HG02938 (cell line): ENCODE results near the gene DCLK3.
A peak's percentile ranks its signal among the peaks of the same experiment; 100 is the strongest.

Experiments
- ATAC-seq: cut with Tn5 transposase; IDR thresholded peaks from one replicate; pipeline ENCODE4 v1.9.1; 2021; ENCODE audit warnings: mild to moderate bottlenecking, moderate library complexity; ENCODE audit not compliant: unreplicated experiment

The DCLK3 gene

DNA sequence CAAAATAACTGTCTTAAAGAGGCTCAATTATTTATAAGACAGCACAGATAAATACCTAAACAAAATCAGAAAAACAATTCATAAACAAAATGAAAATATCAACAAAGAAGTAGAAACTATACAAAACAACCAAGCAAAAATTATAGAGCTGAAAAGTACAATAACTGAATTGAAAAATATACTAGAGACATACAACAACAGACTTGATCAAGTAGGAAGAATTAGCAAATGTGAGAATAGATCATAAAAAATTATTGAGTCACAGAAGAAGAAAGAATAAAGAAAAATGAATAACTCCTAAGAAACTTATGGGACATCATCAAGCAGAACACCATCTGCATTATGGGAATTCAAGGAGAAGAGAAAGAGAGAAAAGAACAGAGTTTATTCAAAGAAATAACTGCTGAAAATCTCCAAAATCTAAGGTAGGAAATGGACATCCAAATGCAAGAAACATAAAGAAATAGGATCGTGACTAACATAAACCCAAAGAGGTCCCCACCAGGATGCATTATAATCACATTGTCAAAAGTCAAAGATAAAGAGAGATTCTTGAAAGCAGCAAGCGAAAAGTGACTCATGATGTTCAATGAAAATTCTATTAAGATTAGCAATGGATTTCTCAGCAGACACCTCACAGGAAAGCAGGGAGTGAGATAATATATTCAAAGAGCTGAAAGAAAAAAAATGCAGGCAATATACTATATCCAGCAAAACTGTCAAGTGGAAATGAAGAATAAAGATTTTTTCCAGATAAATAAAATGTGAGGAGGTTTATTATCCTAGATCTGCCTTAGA is 85.9 kb downstream of the DCLK3 start:
- ATAC-seq: no peak

DNA sequence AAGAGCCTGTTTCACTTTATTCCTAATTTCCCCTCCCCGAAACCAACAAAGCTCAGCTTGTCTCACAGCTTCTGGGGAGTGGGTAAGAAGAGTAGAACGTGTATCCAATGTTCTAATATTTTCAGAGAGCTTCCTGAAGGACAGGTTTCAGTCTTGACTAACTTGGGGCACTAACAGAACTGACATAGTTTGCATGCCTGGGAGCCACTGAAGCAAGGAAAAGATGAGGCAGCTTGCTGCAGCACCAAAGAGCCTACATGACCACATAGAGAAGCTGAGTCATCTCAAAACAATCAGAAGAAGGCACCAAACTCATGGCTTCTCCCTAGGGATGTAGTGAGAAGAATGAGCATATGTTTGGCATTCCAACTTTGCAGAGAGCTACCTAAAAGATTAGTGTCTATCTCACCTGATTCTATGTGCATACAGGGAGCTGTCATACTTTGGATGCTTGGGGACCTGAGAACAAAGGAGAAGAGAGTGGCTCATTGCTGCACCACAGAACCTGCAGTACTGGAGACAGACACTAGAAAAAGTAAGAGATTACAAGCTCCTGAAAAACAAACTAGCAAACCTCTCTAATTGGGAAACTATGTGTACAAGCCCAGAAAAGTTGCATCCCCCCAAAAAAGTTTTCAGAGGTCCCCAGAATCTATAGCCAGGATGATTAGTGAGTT is 86.9 kb downstream of the DCLK3 start:
- peak; percentile 79 for ATAC-seq

DNA sequence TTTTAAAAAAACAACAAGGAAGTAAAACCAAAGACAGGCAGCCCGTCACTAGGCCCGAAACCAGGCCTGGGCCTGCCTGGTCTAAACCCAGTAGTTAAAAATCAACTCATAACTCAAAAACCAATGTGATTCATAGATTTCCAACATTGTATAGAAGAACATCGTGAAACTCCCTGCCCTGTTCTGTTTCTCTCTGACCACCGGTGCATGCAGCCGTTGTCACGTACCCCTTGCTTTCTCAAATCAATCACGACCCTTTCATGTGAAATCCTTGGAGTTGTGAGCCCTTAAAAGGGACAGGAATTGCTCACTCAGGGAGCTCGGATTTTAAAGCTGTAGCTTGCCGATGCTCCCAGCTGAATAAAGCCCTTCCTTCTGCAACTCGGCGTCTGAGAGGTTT is 89.5 kb downstream of the DCLK3 start:
- ATAC-seq: no peak

DNA sequence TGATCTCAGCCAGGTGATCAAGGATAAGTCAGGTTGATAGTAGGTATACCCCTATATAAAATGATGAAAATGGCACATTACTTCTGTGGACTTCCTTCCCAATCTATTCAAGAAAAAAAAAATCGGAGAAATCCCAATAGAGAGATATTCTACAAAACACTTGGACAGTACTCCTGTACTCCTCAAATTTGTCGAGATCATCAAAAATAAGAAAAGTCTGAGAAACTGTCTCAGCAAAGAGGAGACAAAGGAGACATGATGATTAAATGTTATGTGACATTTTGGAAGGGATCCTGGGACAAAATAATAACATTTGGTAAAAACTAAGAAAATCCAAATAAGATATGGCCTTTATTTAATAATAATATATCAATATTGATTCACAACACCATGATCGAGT is 94.6 kb downstream of the DCLK3 start:
- no peak for ATAC-seq

DNA sequence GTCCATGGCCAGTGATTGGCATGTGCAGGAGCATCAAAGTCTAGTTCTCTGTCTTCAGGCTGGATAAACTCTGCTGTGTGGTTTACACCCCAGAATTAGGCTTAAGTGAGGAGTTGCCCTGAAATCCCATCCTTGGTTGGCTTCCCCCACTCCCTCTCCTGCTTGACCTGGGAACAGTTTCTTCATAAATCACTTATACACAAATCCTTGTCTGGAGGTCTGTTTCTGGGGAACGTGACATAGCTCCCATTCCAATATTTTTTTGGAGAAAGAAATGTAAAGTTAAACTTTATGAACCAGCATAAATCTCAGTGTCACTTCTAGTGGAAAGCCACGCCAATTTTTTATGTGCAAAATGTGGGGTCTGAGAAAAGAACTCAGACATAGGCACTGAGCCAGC is 98.2 kb downstream of the DCLK3 start:
- no peak for ATAC-seq

DNA sequence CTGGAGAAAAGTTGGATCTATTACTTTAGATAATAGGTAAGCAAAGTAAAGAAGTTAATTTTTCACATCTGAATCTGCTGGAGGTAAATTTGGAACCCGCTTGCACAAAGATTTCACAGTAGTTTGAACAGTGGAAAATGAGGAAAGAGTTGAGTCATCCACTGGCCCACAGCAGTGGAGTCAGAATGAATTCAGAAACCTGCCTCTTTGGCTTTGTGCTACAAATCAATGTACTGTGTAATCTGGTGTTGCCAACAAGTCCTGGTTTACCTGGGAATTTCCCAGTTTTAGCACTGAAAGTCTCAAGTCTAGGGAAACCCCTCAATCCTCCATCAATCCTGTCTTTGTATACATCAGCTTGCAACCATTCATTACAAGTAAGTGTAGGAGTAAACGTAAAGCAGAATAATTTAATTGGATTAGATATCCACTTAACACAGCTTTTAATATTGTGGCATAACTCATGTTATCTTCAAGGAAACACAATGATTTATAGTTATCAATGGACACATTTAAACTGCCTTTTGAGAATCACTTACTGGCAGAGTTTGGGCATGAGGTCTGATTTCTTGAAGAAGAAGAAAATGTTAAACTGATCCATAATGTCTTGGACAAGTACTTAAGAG is 100.6 kb downstream of the DCLK3 start:
- ATAC-seq: peak; percentile 70

DNA sequence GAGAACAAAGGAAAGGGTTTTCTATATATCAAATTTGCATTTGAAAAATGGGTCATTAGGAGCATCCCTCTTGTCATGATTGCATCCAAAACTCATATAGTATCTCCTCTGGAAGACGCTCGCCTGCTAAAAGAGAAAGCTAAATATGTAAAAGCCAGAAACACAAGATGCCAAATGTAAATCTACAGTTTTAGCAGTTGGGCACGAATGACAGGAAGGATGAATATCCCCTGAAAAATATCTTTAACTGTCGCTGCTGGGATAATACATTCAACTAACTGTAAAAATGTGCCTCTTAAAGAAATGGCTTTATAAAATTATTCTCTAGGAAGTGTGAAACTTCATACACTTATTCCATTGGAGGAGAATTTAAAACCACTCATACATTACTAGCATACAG is 101.7 kb downstream of the DCLK3 start:
- ATAC-seq: no peak
